OCI-M2 (cell line): ENCODE results near the gene CCDC74A.
"Not testable (repeated sequence)": the region's sequence is repeated elsewhere in the genome, so short reads cannot be mapped to it uniquely, and the experiment has no call there.

Experiments
- DNase-seq: peaks from one replicate; lab custom pipeline; 2025; ENCODE audit not compliant: unreplicated experiment; lab: John Stamatoyannopoulos, UW

The CCDC74A gene

DNA sequence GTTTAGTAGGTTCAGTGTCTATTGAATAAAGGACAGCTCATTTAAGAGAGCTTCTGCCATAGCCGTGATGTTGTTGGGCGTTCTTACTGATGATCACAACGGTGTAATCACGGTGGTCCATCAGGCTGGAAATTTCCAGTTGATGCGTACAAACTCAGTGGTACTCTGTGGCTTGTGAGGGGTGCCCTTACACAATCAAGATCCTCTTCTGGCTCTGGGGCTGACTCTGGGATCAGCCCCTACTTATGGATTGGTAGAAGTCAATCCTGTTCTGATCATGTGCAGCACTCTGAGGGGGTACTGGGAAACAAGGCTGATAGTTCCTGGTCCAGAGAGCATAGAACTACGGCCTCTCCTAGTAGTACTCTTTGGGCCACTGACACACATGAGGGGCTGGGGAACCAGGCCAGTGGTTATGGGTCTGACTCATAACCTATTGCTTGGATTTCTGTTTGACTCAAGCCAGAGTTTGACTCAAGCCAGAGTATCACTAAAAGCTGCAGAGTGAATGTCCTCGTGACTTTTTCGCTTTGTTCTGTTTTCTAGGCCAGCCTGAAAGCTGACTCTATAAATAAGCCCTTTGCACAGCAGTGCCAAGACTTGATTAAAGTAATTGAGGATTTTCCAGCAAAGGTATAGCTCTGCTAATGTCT is 29.2 kb upstream of the CCDC74A start:
- DNase-seq: not testable (repeated sequence)

DNA sequence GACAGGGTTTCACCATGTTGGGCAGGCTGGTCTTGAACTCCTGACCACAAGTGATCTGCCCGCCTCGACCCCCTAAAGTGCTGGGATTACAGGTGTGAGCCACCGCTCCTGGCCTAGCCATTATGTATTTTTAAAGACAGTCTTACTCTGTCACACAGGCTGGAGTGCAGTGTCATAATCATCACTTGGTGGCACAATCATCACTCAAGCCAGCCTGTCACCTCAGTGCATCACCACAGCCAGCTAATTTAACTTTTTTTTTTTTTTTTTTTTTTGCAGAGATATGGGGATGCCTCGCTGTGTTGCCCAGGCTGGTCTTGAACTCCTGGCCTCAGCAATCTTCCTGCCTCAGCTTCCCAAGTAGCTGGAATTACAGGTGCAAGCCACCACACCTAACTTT is 24.1 kb upstream of the CCDC74A start:
- DNase-seq: not testable (repeated sequence)

DNA sequence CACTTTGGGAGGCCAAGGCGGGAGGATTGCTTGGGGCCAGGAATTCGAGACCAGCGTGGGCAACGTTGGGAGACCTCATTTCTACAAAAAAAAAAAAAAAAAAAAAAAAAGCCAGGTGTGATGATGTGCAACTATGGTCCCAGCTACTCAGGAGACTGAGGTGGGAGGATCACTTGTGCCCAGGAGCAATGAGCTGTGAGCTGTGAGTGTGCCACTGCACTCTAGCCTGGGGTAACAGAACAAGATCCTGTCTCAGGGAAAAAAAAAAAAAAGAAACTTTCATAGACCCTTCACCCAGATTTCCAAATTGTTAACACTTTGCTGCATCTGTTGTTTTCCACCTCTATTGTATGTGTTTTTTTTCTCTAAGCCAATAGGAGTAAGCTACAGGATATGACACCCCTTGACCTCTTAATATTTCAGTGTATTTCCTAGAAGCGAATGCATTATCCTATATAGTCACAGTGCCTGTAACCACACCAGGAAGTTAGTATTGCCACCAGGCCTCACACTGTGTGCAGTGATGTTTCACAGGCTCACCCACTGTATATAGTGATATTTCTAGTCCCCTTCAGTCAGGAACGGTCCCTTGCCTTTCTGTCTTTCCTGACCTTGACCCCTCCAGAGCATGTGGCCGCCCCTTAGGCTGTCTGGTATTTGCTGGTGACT is 23.5 kb upstream of the CCDC74A start:
- DNase-seq: not testable (repeated sequence)

GRCh38 chr2:131509615-131510014 is 18.1 kb upstream of the CCDC74A start:
- no peak for DNase-seq

DNA sequence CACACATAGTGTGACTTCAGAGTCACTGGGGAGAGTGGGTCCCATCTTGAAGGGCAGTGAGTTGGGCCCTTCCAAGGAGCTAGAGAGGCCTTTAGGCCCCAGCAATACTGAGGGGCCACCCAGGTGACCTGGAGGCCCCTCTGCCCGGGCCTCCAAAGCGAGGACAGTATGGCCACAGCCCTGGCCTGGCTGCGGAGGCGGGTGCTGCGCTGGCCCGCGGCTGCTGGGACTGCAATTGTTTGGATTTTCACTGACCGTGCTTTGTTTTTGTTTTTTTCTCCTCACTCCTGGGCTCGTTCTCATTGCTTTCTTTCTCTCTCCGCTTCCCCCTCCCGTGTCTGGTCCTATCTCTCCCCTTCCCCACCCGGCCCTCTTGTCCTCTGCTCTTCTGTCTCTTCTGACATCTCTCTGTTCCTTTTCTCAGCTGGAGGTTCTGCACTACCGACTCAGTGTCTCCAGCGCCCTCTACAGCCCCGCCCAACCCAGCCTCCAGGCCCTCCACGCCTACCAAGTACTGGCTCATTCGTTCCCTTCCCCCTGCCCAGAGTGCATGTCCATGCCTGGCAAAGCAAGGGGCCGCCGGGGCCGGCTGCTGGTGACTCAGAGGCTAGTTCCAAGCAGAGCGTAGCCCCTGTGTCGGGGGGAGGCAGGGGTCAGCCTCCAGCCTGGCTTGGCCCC is 16.3 kb upstream of the CCDC74A start:
- not testable (repeated sequence) for DNase-seq

- not testable (repeated sequence) for DNase-seq
Observed at GRCh38 chr2:131511969-131512870, 15.5 kb upstream of the CCDC74A start.

- DNase-seq: not testable (repeated sequence)
Observed at GRCh38 chr2:131514408-131515166, 13.1 kb upstream of the CCDC74A start.

- DNase-seq: not testable (repeated sequence)
Observed at GRCh38 chr2:131515235-131515634, 12.5 kb upstream of the CCDC74A start.

GRCh38 chr2:131516011-131516410 is 11.7 kb upstream of the CCDC74A start:
- DNase-seq: no peak

DNA sequence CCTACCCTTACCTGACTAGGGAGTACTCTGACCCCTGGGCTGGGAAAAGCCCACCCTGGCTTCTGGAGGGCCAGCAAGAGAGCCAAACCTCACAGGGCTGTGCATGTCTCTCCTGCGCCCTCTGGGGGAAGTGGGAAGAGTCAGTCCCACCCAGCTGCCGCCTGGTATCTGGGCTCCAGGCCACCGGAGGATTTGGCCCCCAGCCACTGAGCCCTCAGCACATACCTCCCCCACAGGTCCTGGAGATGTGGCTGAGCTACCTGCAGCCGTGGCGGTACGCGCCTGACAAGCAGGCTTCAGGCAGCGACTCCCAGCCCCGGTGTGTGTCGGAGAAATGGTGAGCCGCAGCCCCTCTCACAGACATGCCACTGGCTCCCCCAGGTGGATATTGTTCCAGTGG is 11.1 kb upstream of the CCDC74A start:
- not testable (repeated sequence) for DNase-seq

- DNase-seq: no peak
Observed at GRCh38 chr2:131517106-131517831, 10.4 kb upstream of the CCDC74A start.

GRCh38 chr2:131517856-131518255 is 9.8 kb upstream of the CCDC74A start:
- not testable (repeated sequence) for DNase-seq

DNA sequence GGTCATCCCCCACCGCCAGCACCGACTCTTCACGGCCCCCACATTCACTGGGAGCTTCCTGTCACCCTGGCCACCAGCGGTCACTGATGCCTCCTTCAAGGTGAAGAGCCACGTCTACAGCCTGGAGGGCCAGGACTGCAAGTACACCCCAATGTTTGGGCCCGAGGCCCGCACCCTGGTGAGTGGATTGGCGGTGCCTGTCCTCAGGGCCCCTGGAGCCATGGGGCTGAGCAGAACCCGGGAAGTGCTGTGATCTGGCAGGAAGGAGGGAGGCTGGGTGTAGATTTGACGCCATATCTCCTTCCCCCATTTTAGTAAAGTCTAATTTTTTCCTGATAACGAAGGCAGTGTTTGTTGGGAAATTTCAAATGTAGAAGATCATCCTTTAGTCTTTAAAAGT is 9.2 kb upstream of the CCDC74A start:
- DNase-seq: not testable (repeated sequence)

DNA sequence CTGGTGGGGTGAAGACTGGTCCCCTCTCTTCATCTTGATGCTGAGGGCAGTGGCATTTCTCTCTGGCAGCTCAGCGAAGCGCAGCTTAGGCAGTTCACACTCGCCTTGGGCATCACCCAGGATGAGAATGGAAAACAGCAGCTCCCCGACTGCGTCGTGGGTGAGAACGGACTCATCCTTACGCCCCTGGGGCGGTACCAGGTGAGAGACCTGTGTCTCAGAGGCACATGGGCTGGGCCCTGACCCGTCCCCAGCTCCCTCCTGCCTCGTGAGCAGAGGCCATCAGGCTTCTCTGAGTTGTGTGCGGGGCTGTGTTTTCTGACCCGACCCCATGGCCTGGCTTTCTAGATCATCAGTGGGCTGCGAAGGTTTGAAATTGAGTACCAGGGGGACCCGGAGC is 8.2 kb upstream of the CCDC74A start:
- DNase-seq: no peak

DNA sequence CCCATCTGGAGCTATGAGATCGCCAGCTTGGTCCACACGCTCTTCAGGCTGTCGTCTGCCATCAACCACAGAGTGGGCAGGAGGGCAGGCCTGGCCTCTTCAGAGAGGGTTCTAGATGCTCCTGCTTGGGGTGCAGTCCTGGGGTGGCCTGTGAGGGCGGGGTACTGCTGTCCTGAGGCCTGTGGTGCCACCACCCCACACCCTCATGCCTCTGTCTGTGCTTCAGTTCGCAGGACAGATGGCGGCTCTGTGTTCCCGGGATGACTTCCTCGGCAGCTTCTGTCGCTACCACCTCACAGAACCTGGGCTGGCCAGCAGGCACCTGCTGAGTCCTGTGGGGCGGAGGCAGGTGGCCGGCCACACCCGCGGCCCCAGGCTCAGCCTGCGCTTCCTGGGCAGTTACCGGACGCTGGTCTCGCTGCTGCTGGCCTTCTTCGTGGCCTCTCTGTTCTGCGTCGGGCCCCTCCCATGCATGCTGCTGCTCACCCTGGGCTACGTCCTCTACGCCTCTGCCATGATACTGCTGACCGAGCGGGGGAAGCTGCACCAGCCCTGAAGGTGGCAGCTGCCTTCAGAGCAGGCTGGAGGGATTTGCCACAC is 7.7 kb upstream of the CCDC74A start:
- not testable (repeated sequence) for DNase-seq

DNA sequence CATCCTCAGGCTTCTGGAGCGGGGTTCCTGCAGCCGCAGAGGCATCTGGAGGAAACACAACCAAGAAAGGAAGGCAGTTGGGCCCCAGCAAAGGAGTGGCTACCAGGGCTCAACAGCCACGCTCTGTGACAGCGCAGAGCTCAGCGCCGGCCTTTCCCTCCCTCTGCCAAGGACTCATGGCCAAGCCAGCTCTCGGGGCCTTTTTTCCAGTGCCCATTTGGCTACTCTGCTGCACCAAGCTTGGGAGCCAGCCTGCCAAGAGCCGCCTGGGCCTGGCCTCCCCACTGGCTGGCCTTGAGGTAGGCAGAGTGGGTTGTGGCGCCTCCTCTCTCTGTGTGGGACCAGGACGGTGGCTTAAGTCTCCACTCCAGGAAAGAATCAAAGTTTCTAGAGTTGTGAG is 7.2 kb upstream of the CCDC74A start:
- no peak for DNase-seq

GRCh38 chr2:131521524-131521923 is 6.2 kb upstream of the CCDC74A start:
- not testable (repeated sequence) for DNase-seq

DNA sequence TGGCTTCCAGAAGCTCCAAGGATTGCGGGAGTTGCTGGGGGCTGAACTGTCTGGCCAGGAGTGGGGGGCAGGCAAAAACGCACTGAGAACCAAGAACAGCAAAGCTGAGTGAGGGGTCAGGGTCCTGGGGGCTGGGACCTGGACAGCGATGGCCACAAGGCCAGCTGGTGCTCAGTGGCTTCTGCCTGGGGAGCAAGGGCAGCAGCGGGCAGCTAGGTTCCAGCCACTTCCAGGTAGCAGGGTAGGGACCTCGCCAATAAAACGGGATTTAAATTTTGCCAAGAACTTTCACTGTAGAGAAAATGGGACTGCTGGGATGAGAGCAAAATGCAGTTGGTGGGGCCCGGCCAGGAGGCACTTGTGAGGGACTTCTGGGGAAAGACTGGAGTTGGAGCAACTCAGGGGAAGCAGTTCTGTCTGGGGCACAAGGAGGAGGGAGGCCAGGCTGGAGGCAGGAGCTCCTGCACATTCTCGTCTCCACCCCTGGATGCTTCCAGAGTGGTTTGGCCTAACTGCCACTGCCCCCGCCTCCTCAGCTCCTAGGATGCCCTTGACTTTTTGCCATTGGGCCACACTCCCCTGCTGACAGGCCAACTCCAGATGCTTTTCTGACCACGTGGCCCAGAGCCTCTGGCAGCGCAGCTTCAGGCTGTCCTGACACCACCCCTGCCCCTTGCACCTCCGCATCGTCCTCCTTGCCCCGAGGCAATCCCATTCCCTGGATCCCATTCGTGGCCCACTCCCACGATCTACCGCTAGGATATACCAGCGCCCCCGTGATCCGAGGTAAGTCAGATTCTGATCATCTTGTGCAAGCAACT is 5.5 kb upstream of the CCDC74A start:
- DNase-seq: no peak
